HG02571 (cell line): Measurements from ENCODE around the gene SHC4.
"Not testable (repeated sequence)": the region's sequence is repeated elsewhere in the genome, so short reads cannot be mapped to it uniquely, and the experiment has no call there.

Experiments used
- ATAC-seq: cut with Tn5 transposase; IDR thresholded peaks from one replicate; pipeline ENCODE4 v1.9.1; 2021; ENCODE audit warnings: mild to moderate bottlenecking, moderate library complexity; ENCODE audit not compliant: unreplicated experiment

Gene SHC4

GRCh38 chr15:48855501-48856440, 107.9 kb downstream of the SHC4 start:
- ATAC-seq = no peak

- not testable (repeated sequence) for ATAC-seq
These were observed 109.3 kb downstream of the SHC4 start for GRCh38 chr15:48854434-48854833.

- ATAC-seq = no peak
These were observed 111.8 kb downstream of the SHC4 start for GRCh38 chr15:48851956-48852355.

GRCh38 chr15:48850648-48851047, 113.1 kb downstream of the SHC4 start:
- ATAC-seq = no peak

GRCh38 chr15:48845123-48845522, 118.6 kb downstream of the SHC4 start:
- ATAC-seq = no peak

GRCh38 chr15:48842501-48842900, 121.2 kb downstream of the SHC4 start:
- ATAC-seq = no peak

- no peak for ATAC-seq
These were observed 129.0 kb downstream of the SHC4 start for GRCh38 chr15:48834756-48835155.

GRCh38 chr15:48833526-48834239, 130.0 kb downstream of the SHC4 start:
- ATAC-seq = no peak

GRCh38 chr15:48832648-48833047, 131.1 kb downstream of the SHC4 start:
- no peak for ATAC-seq

- ATAC-seq = no peak
These were observed 134.8 kb downstream of the SHC4 start for GRCh38 chr15:48828906-48829305.

- ATAC-seq = no peak
These were observed 135.2 kb downstream of the SHC4 start for GRCh38 chr15:48828471-48828870.

GRCh38 chr15:48825075-48825474, 138.6 kb downstream of the SHC4 start:
- no peak for ATAC-seq

- ATAC-seq = no peak
These were observed 140.0 kb downstream of the SHC4 start for GRCh38 chr15:48823706-48824105.

GRCh38 chr15:48823237-48823636, 140.5 kb downstream of the SHC4 start:
- ATAC-seq = no peak

- no peak for ATAC-seq
These were observed 149.4 kb downstream of the SHC4 start for GRCh38 chr15:48814286-48814685.

- no peak for ATAC-seq
These were observed 152.3 kb downstream of the SHC4 start for GRCh38 chr15:48811325-48811958.

GRCh38 chr15:48810414-48811324, 153.1 kb downstream of the SHC4 start, which contains the start of gene CEP152:
CEP152 (minus strand) TSS chr15:48811069; CDS start chr15:48805649, 5,420 bp downstream.
- ATAC-seq = peak; percentile 96

- no peak for ATAC-seq
These were observed 157.6 kb downstream of the SHC4 start for GRCh38 chr15:48806151-48806550.

GRCh38 chr15:48805591-48805990, 158.1 kb downstream of the SHC4 start:
- no peak for ATAC-seq

- ATAC-seq = no peak
These were observed 159.8 kb downstream of the SHC4 start for GRCh38 chr15:48803877-48804276.
